T-helper 1 cell treated with Interleukin-12 subunit alpha and Interleukin-12 subunit beta and Interleukin-4 antibody, amounts not matched to agents 30 ng/mL and 1 ng/mL, for 36 hours (primary cell): Measurements from ENCODE around the gene ALKBH4. TPM values are rescaled to one million over a fixed set of nuclear protein-coding genes. Genes with fewer than 3 reads are reported as not detected.
"Not testable (repeated sequence)": the region's sequence is repeated elsewhere in the genome, so short reads cannot be mapped to it uniquely, and the experiment has no call there.

Experiments
- intact Hi-C: fragments of 100-400 bp; cut with micrococcal nuclease; formaldehyde crosslinking; loops from one replicate; pipeline ENCODE4 v1.15.1; 2024
- total RNA-seq: library from RNA; stranded (reverse); gene quantifications from 2 replicates; pipeline ENCODE4 v1.2.3, GENCODE V29; 2022

Gene ALKBH4
- total RNA-seq, 1 donor from 2014 or later: 11.4 TPM

DNA sequence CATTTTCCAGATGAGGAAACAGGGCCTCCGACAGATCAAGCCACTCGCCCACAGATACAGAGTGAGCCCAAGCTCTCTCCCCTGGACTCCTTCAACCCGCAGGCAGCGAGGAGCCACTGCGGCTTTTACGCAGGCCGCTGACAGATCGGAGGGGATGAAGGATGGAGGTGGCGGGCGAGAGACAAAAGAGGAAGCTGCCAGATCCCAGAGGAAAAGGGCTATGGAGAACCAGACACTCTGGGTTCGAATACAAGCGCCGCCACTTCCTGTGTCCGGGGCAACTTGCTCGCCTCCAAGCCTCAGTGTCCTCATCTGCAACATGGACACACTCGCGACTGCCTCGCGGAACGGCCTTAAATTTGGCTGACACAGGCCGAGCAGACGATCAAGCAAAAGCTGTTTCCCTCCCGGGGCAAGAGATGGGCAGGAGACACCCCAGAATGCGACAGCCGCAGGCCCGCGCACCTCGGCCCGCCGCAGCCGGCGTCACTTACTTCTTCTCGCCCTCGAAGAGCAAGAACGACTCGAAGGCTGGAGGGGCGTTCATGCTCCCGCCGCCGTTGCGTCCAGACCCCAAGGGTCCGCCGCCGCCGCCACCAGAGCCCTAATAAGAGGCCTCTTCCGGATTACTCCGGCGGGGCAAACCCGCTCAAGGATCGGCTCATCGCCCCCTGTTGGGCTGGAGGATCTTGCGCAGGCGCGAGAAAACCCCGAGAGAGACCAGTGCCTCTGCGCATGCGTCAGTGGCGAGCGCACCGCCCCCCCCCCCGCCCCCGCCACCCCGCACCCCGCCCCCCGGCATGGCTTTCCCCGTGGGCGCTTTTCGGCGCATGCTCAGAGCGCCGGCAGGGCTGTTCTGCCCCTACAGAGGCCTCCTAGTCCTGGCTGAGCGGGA is 13.9 kb upstream of the ALKBH4 start, which contains the start of gene POLR2J:
Gene POLR2J, minus strand, starts transcription at position 609 of the 895 bp plus-strand sequence. Its CDS starts 62 bp downstream, at position 547.
- intact Hi-C loops: not testable (repeated sequence)

DNA sequence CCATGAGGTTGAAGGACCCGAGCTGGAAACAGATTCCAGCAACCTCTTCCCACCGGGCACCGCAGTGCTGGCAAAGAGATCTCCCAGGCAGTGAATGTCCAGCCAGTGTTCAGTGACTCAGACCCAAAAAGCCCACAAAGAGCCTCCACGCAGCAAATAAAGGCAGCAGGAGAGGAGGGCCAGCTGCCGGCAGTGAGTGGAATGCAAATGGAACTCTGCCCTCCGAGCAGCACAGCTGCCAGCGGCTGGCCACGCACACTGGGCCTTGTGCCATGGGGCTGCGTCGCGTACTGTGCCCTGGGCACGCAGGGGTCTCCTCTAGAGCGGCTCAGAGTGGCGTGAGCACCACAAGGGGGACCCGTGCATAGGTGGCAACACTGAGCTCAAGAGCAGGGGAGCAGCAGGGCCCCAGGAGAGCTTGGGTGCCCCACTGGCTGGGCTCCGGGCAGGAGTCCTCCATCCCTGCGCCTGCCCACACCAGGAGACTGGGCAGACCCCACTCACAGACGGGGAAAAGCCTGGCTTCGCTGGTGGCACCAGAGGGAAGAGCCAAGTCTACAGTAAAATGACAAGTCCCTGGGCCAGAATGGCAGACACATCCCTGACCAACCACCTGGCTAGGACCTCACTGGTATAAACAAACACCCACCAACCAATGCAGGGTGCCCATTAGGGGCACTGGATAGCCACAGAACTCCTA is 10.2 kb upstream of the ALKBH4 start:
- intact Hi-C loops: not testable (repeated sequence)

- intact Hi-C loops: not testable (repeated sequence)
Measured at GRCh38 chr7:102474116-102474515, 9.5 kb upstream of the ALKBH4 start.

- intact Hi-C loops: no loop called here
Measured at GRCh38 chr7:102473271-102473991, 8.8 kb upstream of the ALKBH4 start.

DNA sequence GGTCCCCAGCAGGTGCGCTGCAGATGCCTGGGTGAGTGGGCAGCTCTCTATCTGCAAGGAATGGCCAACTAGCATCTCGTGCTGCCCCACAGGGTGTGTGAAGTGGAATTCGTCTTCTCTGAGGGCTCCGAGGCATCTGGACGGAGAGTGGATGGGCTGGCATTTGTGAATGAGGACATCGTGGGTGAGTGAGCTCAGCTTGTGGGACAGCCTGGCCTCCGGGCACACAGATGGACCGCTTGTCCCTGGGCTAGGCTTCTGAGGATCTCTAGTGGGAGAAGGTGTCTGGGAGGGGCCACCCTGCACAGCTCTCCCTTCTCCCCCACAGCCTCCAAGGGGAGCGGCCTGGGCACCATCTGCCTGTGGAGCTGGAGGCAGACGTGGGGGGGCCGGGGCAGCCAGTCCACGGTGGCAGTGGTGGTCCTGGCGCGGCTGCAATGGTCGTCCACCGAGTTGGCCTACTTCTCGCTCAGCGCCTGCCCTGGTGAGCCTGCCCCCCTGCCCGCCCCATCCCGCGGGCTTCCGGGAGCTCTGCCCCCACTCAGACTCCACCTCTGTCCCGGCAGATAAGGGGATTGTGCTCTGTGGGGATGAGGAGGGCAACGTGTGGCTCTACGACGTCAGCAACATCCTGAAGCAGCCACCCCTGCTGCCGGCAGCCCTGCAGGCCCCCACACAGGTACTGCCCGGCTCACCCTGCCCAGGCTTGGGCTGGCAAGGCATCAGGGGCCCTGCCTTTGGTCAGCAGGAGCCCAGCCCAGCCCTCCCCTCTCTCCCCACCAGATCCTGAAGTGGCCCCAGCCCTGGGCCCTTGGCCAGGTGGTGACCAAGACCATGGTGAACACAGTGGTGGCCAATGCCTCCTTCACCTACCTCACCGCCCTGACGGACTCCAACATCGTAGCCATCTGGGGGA is 7.7 kb upstream of the ALKBH4 start:
- intact Hi-C loops: no loop called here

DNA sequence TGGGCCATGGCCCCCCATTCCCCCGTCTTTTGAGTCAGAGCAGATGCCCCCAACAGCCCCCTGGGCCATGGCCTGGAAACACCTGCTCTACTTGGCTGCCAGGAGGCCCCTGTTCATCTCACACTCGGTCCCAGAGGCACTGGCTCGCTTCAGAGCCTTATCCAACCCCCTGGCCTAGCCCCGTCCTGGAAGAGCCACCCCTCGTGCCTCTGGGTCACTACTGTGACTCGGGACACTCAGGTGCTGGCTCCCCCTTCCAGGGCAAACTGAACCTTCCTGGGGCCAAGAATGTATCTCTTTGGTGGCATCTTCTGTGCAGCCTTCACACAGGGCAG is 7.1 kb upstream of the ALKBH4 start:
- intact Hi-C loops: no loop called here

DNA sequence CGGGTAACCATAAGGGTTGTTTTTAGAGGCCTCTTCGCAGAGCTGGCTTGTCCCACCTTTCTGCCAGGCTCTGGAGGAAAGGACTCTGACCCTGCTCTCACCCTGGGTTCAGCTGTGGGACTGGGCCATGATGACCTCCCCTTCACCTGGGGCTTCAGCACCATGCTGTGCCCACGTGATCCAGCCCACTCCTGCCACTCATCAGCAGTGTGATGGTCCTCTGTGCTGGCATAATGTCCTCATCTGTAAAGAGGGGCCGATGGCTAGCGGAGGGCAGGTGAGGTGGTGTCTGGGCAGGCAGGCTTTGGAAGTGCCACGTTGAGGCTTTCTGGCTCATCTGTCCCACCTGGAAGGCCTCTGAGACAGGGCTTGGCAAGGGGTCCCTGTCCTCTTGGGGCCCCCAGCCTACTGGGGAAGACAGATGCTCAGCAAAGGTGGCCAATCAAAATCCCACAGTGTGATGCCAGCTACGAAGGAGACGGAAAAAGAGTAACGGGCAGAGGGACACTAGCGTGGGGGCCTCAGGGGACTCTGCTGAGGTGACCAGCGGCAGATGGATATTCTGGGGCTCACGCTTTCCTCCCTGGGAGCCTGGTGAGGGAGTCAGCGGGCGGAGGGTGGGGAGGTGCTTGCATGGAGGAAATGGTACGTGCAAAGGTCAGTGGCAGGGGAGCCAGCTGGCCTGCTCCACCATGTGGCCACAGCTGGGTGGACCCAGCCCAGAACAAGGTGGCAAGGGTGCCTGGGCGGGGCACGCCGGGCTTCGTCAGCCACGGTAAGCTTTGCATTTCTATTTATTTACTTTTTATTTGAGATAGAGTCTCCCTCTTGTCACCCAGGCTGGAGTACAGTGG is 5.5 kb upstream of the ALKBH4 start:
- intact Hi-C loops: loop anchor here (5.0 to 10.0 kb wide), 2 partner anchors 275 to 1148 kb away; partner anchors contain the start of genes FAM185A and IFT22

DNA sequence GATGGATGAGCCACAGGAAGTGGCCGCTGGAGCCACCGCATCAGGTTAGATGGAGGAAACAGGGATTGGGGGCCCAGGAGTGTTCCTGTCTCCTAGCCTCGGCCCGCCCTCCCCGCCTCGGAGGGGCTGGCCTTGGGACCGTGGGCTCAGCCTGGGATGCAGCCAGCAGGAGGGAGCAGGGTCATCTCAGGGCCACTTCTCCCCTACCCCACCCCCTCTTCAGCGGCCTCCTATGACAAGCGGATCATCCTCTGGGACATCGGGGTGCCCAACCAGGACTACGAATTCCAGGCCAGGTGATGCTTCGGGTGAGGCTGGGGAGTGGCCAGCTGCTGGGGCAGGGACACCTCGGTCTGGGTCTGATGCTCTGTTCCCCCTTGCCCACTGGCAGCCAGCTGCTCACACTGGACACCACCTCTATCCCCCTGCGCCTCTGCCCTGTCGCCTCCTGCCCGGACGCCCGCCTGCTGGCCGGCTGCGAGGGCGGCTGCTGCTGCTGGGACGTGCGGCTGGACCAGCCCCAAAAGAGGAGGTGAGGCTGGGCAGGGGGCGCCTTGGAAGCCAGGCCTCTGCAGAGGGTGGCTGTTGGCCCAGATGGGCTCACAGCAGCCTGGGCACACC is 4.8 kb upstream of the ALKBH4 start:
- intact Hi-C loops: loop anchor here (5.0 to 10.0 kb wide), 2 partner anchors 275 to 1147 kb away; partner anchors contain the start of genes FAM185A and IFT22

GRCh38 chr7:102468478-102469350 is 4.1 kb upstream of the ALKBH4 start:
- intact Hi-C loops: loop anchor here (5.0 to 10.0 kb wide), 2 partner anchors 276 to 1146 kb away; partner anchors contain the start of genes FAM185A and IFT22

DNA sequence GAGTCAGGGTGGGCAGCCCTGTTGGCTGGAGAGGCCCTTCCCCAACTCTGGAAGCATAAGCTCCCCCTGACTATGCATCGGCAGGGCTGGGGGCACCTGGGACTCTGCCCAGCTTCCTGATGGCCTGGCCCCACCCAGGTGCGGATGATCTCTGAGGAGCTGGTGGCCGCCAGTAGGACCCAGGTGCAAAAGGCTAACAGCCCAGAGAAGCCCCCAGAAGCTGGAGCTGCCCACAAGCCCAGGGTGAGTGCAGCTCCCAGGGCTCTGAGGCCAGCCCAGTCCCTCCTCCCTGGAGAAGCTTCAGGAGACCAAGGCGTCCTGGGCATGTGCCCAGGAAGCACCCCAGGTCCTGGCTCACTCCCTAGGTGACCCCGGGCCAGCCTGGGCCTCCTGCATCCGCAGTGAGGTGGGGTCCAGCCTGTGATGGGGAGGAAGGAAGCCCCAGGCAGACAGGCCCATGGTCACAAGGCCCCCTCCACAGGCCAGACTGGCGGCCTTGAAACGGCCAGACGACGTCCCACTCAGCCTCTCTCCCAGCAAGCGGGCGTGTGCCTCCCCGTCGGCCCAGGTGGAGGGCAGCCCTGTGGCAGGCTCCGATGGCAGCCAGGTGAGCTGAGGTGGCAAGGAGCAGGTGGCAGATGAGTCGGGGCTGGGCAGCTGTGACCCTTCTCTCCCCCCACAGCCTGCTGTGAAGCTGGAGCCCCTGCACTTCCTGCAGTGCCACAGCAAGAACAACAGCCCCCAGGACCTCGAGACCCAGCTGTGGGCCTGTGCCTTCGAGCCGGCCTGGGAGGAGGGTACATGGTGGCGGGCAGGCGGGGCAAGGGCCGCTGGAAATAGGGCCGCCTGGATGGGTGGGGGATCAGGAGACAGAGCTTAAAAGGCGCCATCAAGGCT is 3.2 kb upstream of the ALKBH4 start:
- intact Hi-C loops: loop anchor here (1.0 to 10.0 kb wide), 3 partner anchors 18 to 1146 kb away; partner anchors contain the start of genes FAM185A and IFT22

DNA sequence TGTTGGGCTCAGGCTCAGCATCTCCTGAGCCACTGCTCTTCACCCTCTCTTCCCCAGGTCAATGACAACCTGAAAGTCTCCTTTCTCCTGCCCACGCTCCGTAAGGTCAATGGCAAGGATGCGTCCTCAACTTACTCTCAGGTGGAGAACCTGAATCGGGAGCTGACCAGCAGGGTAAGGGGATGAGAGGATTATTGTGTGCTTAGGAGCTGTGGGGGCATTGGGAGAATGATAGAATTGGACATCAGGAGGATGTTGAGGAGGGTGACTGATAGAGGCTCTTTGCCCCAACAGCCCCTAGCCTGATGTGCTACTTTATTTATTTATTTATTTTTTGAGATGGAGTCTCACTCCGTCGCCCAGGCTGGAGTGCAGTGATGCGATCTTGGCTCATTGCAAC is 1.4 kb upstream of the ALKBH4 start:
- intact Hi-C loops: loop anchor here (5.0 to 10.0 kb wide), 2 partner anchors 279 to 1144 kb away; partner anchors contain the start of genes FAM185A and IFT22

- intact Hi-C loops: loop anchor here (1.0 to 10.0 kb wide), 5 partner anchors 32 to 281 kb away; partner anchors contain the start of genes FAM185A, PRKRIP1 and SH2B2
Measured at GRCh38 chr7:102463841-102464576, 654 bp downstream of the ALKBH4 start.

DNA sequence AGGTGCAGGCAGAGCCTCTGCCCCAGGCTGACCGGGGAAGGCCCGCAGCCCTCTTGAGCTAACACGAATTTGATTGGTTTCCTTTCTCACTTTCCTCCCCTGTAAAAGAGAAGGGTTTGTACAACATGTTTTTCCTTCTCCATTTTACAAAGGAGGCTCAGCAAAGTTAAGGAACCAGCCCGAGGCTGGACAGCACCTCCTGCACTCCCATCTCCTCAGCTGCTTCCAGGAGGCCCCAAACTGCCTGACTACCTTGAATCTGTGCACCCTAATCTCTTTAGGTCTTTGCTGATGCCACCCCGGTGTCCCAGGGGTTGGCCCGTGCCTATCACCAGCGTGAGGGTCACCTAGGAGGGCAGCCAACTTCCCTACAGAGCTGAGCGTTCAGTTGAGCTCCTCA is 4.2 kb downstream of the ALKBH4 start:
- intact Hi-C loops: loop anchor here (10.0 kb wide), 1 partner anchor 284 kb away; the partner anchor contains the start of gene FAM185A

GRCh38 chr7:102459221-102459844 is 5.3 kb downstream of the ALKBH4 start:
- intact Hi-C loops: no loop called here

GRCh38 chr7:102457352-102457924 is 7.2 kb downstream of the ALKBH4 start:
- intact Hi-C loops: no loop called here
